Ascending aorta (tissue), 2 donors: ENCODE measurements around the gene GIPR. TPM values are rescaled to one million over a fixed set of nuclear protein-coding genes. Genes with fewer than 3 reads are reported as not detected.

Source experiments
- DNase-seq, 2 donors: peaks; one replicate each; pipeline ENCODE4 v3.0.0-alpha.2; 2019; ENCODE audit warnings: low spot score in 2 of 2
- H3K27ac ChIP-seq, 2 donors: fragments of 200-600 bp; sonication (generic); one replicate each; pipeline ENCODE4 v1.5.1; 2016 to 2017; ENCODE audit warnings: mild to moderate bottlenecking in 1 of 2
- H3K27me3 ChIP-seq: fragments of 200-600 bp; sonication (generic); one replicate; pipeline ENCODE4 v1.5.1; 2017
- H3K36me3 ChIP-seq, 2 donors: fragments of 200-600 bp; sonication (generic); one replicate each; pipeline ENCODE4 v1.5.1; 2016
- H3K4me1 ChIP-seq, 2 donors: fragments of 200-600 bp; sonication (generic); one replicate each; pipeline ENCODE4 v1.5.1; 2016 to 2017; ENCODE audit warnings: mild to moderate bottlenecking in 1 of 2
- H3K4me3 ChIP-seq, 2 donors: fragments of 200-600 bp; sonication (generic); one replicate each; pipeline ENCODE4 v1.5.1; 2016 to 2017; ENCODE audit warnings: mild to moderate bottlenecking in 1 of 2
- H3K9me3 ChIP-seq, 2 donors: fragments of 200-600 bp; sonication (generic); one replicate each; pipeline ENCODE4 v1.5.1; 2016
- CTCF ChIP-seq, 3 experiments: fragments of 200-600 bp in 2 of 3; fragments of 450-650 bp in 1 of 3; sonication (generic) in 2 of 3; IDR thresholded peaks; one replicate each; pipeline ENCODE4 v1.5.1; 2016 to 2019; ENCODE audit warnings: antibody characterized with exemption in 3 of 3, mild to moderate bottlenecking in 1 of 3, moderate library complexity in 1 of 3
- intact Hi-C: fragments of 100-400 bp; cut with DNase I; formaldehyde crosslinking; loops from one replicate; pipeline ENCODE4 v1.15.1; 2023
- total RNA-seq: library from RNA; depleted of rRNA; stranded (reverse); fragments of >200 nt; gene quantifications from one replicate; pipeline ENCODE4 v1.1.0, GENCODE V29; 2016

GIPR gene
- total RNA-seq, 1 donor from 2014 or later, result not detected

- H3K36me3 ChIP-seq, result no peaks in the 10 kb centered on the region
- no peaks in the 10 kb centered on the region for H3K9me3 ChIP-seq
- peaks cover 10 to 12% of the 10 kb centered on the region in 2 donors for H3K4me1 ChIP-seq
- no peak overlapping the region for H3K4me3 ChIP-seq
- TF ChIP-seq CTCF (IDR thresholded peaks at IDR 0.05), result no peak
- intact Hi-C loops, result loop anchor here (1.0 to 2.0 kb wide), 2 partner anchors 59 to 121 kb away; partner anchors contain the start of gene OPA3
- DNase-seq, result no peak
- H3K27me3 ChIP-seq, result no peaks in the 10 kb centered on the region
- H3K27ac ChIP-seq, result no peak overlapping the region
Measured at GRCh38 chr19:45643927-45644771, 23.9 kb upstream of the GIPR start.

- H3K27ac ChIP-seq, result no peak overlapping the region
- peak overlapping the region; percentile 32 to 52 for H3K4me3 ChIP-seq
- intact Hi-C loops, result no loop called here
Measured at GRCh38 chr19:45645068-45645630, 22.9 kb upstream of the GIPR start.

GRCh38 chr19:45645631-45646344 lies 22.2 kb upstream of the GIPR start:
- H3K9me3 ChIP-seq, result no peaks in the 10 kb centered on the region
- no peaks in the 10 kb centered on the region for H3K27me3 ChIP-seq
- no peak overlapping the region for H3K27ac ChIP-seq
- peak overlapping the region; percentile 32 to 52 for H3K4me3 ChIP-seq
- intact Hi-C loops, result no loop called here
- H3K36me3 ChIP-seq, result no peaks in the 10 kb centered on the region
- peaks cover 6 to 12% of the 10 kb centered on the region in 2 donors for H3K4me1 ChIP-seq
- no peak for TF ChIP-seq CTCF (IDR thresholded peaks at IDR 0.05)
- peak; percentile 29 to 86 for DNase-seq

More at GRCh38 chr19:45645068-45645630, 22.9 kb upstream of the GIPR start:
- H3K9me3 ChIP-seq, result no peaks in the 10 kb centered on the region
- no peaks in the 10 kb centered on the region for H3K27me3 ChIP-seq
- H3K4me1 ChIP-seq, result peaks cover 6 to 12% of the 10 kb centered on the region in 2 donors
- no peaks in the 10 kb centered on the region for H3K36me3 ChIP-seq
- no peak for TF ChIP-seq CTCF (IDR thresholded peaks at IDR 0.05)
- no peak for DNase-seq

GRCh38 chr19:45646345-45646698 lies 21.7 kb upstream of the GIPR start:
- no peak for DNase-seq
- no peak for TF ChIP-seq CTCF (IDR thresholded peaks at IDR 0.05)
- H3K27ac ChIP-seq, result no peak overlapping the region
- no peaks in the 10 kb centered on the region for H3K9me3 ChIP-seq
- no peaks in the 10 kb centered on the region for H3K36me3 ChIP-seq
- H3K4me1 ChIP-seq, result peaks cover 6 to 9% of the 10 kb centered on the region in 2 donors
- intact Hi-C loops, result no loop called here
- H3K27me3 ChIP-seq, result no peaks in the 10 kb centered on the region
- H3K4me3 ChIP-seq, result peak overlapping the region in 1 of 2 donors; percentile 52

- Histone ChIP-seq H3K9me3 (no peaks in the 10 kb centered on the region), H3K4me1 (no peaks in the 10 kb centered on the region), H3K36me3 (no peaks in the 10 kb centered on the region), H3K27ac (no peak overlapping the region), H3K27me3 (no peaks in the 10 kb centered on the region), H3K4me3 (no peak overlapping the region)
- TF ChIP-seq CTCF (IDR thresholded peaks at IDR 0.05), result no peak
- no peak for DNase-seq
- intact Hi-C loops, result no loop called here
Measured at GRCh38 chr19:45650722-45651121, 17.3 kb upstream of the GIPR start.
